Loucy (cell line): Measurements from ENCODE around the gene MANSC4.

ENCODE experiments used
- H2AFZ ChIP-seq: fragments of 200-600 bp; sonication (generic); 2 replicates; pipeline ENCODE4 v1.6.0; 2016; ENCODE audit warnings: antibody characterized with exemption, mild to moderate bottlenecking, low read length, moderate library complexity
- H3F3A ChIP-seq: fragments of 200-600 bp; 2 replicates; pipeline ENCODE4 v1.6.0; 2016; ENCODE audit warnings: antibody characterized with exemption, low read depth, mild to moderate bottlenecking
- H3K27me3 ChIP-seq: fragments of 200-600 bp; sonication (generic); 2 replicates; pipeline ENCODE4 v1.6.1; 2014; ENCODE audit warnings: low read length, mild to moderate bottlenecking; ENCODE audit not compliant: insufficient read depth, poor library complexity, severe bottlenecking
- H3K36me3 ChIP-seq: fragments of 200-600 bp; sonication (generic); 2 replicates; pipeline ENCODE4 v1.6.1; 2016; ENCODE audit warnings: low read length; ENCODE audit not compliant: insufficient read depth
- H3K4me1 ChIP-seq: fragments of 200-600 bp; sonication (generic); 2 replicates; pipeline ENCODE4 v1.5.1; 2014; ENCODE audit warnings: low read length, mild to moderate bottlenecking; ENCODE audit not compliant: insufficient read depth, poor library complexity, severe bottlenecking
- H3K4me2 ChIP-seq: fragments of 200-600 bp; sonication (generic); 2 replicates; pipeline ENCODE4 v1.6.0; 2014; ENCODE audit warnings: antibody characterized with exemption, low read length, low read depth, mild to moderate bottlenecking; ENCODE audit not compliant: poor library complexity, severe bottlenecking
- H3K4me3 ChIP-seq: fragments of 200-600 bp; sonication (generic); 2 replicates; pipeline ENCODE4 v1.5.1; 2014; ENCODE audit warnings: low read length, mild to moderate bottlenecking, mixed read lengths; ENCODE audit not compliant: poor library complexity, severe bottlenecking
- H3K79me2 ChIP-seq: fragments of 200-600 bp; sonication (generic); 2 replicates; pipeline ENCODE4 v1.6.1; 2014; ENCODE audit warnings: low read length; ENCODE audit not compliant: insufficient read depth
- H3K9ac ChIP-seq: fragments of 200-600 bp; sonication (generic); 2 replicates; pipeline ENCODE4 v1.6.0; 2014; ENCODE audit warnings: mild to moderate bottlenecking, low read depth, low read length, moderate library complexity; ENCODE audit not compliant: poor library complexity, severe bottlenecking
- H3K9me2 ChIP-seq: fragments of 200-600 bp; sonication (generic); replicated peaks from 2 replicates; pipeline ENCODE4 v1.6.1; 2016; ENCODE audit warnings: low read depth, low read length, mixed read lengths
- H3K9me3 ChIP-seq: fragments of 200-600 bp; sonication (generic); 2 replicates; pipeline ENCODE4 v1.6.1; 2014; ENCODE audit warnings: mild to moderate bottlenecking, antibody characterized with exemption, low read length, low read depth; ENCODE audit not compliant: insufficient read depth
- H4K20me1 ChIP-seq: fragments of 200-600 bp; sonication (generic); 2 replicates; pipeline ENCODE4 v1.6.0; 2014; ENCODE audit warnings: antibody characterized with exemption, low read length, mild to moderate bottlenecking; ENCODE audit not compliant: insufficient read depth, poor library complexity, severe bottlenecking
- CTCF ChIP-seq: fragments of 200-600 bp; sonication (generic); conservative IDR thresholded peaks from 2 replicates; pipeline ENCODE4 v1.5.1; 2014; ENCODE audit warnings: mild to moderate bottlenecking, antibody characterized with exemption, low read length
- EZH2phosphoT487 ChIP-seq: fragments of 200-600 bp; IDR thresholded peaks from 2 replicates; pipeline ENCODE4 v1.6.1; 2018; ENCODE audit warnings: antibody characterized with exemption, mild to moderate bottlenecking, moderate library complexity, borderline replicate concordance

The MANSC4 gene

GRCh38 chr12:27756670-27757195 is 23.3 kb downstream of the MANSC4 start:
- no peaks in the 10 kb centered on the region for H3K79me2 ChIP-seq
- H3K9me2 ChIP-seq = no peaks in the 10 kb centered on the region
- no peaks in the 10 kb centered on the region for H3K9me3 ChIP-seq
- H2AFZ ChIP-seq = no peak overlapping the region
- no peak overlapping the region for H3K4me2 ChIP-seq
- H3K9ac ChIP-seq = no peak overlapping the region
- no peaks in the 10 kb centered on the region for H3K27me3 ChIP-seq
- no peaks in the 10 kb centered on the region for H3F3A ChIP-seq
- H3K4me3 ChIP-seq = no peak overlapping the region
- no peak for TF ChIP-seq CTCF
- TF ChIP-seq EZH2phosphoT487 = no peak
- H3K4me1 ChIP-seq = no peaks in the 10 kb centered on the region
- peaks cover 21% of the 10 kb centered on the region; the same call in 1 of the 2 replicates for H3K36me3 ChIP-seq
- no peaks in the 10 kb centered on the region for H4K20me1 ChIP-seq

DNA sequence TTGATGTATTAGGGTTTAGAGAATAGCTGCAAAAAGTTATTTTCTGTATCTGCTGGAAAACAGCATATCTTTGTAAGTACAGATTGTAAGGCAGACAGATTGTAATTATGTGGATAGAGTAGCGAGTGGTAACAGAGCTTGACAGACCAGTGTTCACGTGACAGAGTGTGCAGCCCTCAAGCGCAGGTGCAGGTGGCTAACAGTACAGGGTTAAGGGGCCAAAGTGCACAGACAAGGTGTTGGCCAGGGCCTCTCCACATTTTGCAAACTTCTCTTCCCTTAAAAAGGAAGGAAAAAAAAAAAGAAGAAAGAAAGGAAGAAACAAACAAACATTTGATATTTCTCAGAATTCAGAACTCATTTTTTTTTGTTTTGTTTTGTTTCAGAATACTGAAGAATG is 25.2 kb downstream of the MANSC4 start:
- no peaks in the 10 kb centered on the region for H3K9me3 ChIP-seq
- H3K4me3 ChIP-seq = no peak overlapping the region
- no peak overlapping the region for H2AFZ ChIP-seq
- no peaks in the 10 kb centered on the region for H3K27me3 ChIP-seq
- peaks cover 25% of the 10 kb centered on the region; the same call in 1 of the 2 replicates for H3K36me3 ChIP-seq
- no peak for TF ChIP-seq CTCF
- no peaks in the 10 kb centered on the region for H4K20me1 ChIP-seq
- H3K9me2 ChIP-seq = no peaks in the 10 kb centered on the region
- no peak overlapping the region for H3K9ac ChIP-seq
- no peak overlapping the region for H3K4me2 ChIP-seq
- H3F3A ChIP-seq = no peaks in the 10 kb centered on the region
- no peaks in the 10 kb centered on the region for H3K79me2 ChIP-seq
- H3K4me1 ChIP-seq = no peaks in the 10 kb centered on the region

- no peak overlapping the region for H3K9ac ChIP-seq
- no peaks in the 10 kb centered on the region for H4K20me1 ChIP-seq
- no peak overlapping the region for H3K4me3 ChIP-seq
- no peaks in the 10 kb centered on the region for H3K4me1 ChIP-seq
- H3K27me3 ChIP-seq = no peaks in the 10 kb centered on the region
- TF ChIP-seq CTCF (no peak), EZH2phosphoT487 (no peak)
- peaks cover 33% of the 10 kb centered on the region for H3K36me3 ChIP-seq
- H3K79me2 ChIP-seq = peaks cover 5% of the 10 kb centered on the region; the same call in 1 of the 2 replicates
- no peaks in the 10 kb centered on the region for H3K9me2 ChIP-seq
- no peaks in the 10 kb centered on the region for H3F3A ChIP-seq
- no peak overlapping the region for H3K4me2 ChIP-seq
- no peak overlapping the region for H2AFZ ChIP-seq
- H3K9me3 ChIP-seq = no peaks in the 10 kb centered on the region
These were observed 28.5 kb downstream of the MANSC4 start for GRCh38 chr12:27751386-27752047.
